Spleen (tissue), 11 donors: ENCODE measurements around the gene TMEFF1. TPM values are rescaled to one million over a fixed set of nuclear protein-coding genes. Genes with fewer than 3 reads are reported as not detected.
A peak's percentile ranks its signal among the peaks of the same experiment; 100 is the strongest.

Source experiments
- DNase-seq: peaks from one replicate; pipeline ENCODE4 v3.0.0-alpha.2; 2020
- H3K27ac ChIP-seq, 8 donors: fragments of 200-600 bp; sonication (generic) in 7 of 8; 1 replicate in 4 of 8; 2 replicates in 4 of 8; pipeline versions ENCODE4 v1.5.0 to v1.8.0; 2016 to 2021; ENCODE audit warnings: inconsistent platforms in 4 of 8, mild to moderate bottlenecking in 4 of 8, moderate library complexity in 1 of 8
- H3K27me3 ChIP-seq, 7 donors: fragments of 200-600 bp; sonication (generic) in 6 of 7; replicated peaks in 1 of 7; 1 replicate in 4 of 7; 2 replicates in 3 of 7; pipeline versions ENCODE4 v1.5.0 to v1.8.0; 2016 to 2021; ENCODE audit warnings: inconsistent platforms in 3 of 7, mild to moderate bottlenecking in 1 of 7
- H3K36me3 ChIP-seq, 6 donors: fragments of 200-600 bp; sonication (generic) in 5 of 6; 1 replicate in 4 of 6; 2 replicates in 2 of 6; pipeline versions ENCODE4 v1.5.0 to v1.8.0; 2016 to 2021; ENCODE audit warnings: inconsistent platforms in 2 of 6
- H3K4me1 ChIP-seq, 6 donors: fragments of 200-600 bp; sonication (generic) in 5 of 6; 1 replicate in 3 of 6; 2 replicates in 3 of 6; pipeline versions ENCODE4 v1.5.0 to v1.8.0; 2016 to 2021; ENCODE audit warnings: inconsistent platforms in 3 of 6
- H3K4me3 ChIP-seq, 8 donors: fragments of 200-600 bp; sonication (generic) in 7 of 8; 1 replicate in 4 of 8; 2 replicates in 4 of 8; pipeline versions ENCODE4 v1.5.0 to v1.8.0; 2016 to 2021; ENCODE audit warnings: inconsistent platforms in 4 of 8, mild to moderate bottlenecking in 4 of 8, moderate library complexity in 2 of 8
- H3K9me3 ChIP-seq, 8 donors: fragments of 200-600 bp; sonication (generic) in 7 of 8; 1 replicate in 4 of 8; 2 replicates in 4 of 8; pipeline versions ENCODE4 v1.5.0 to v1.8.0; 2016 to 2021; ENCODE audit warnings: inconsistent platforms in 4 of 8
- CTCF ChIP-seq, 11 experiments: fragments of 200-600 bp in 7 of 11; fragments of 450-650 bp in 4 of 11; sonication (generic) in 4 of 11; IDR thresholded peaks in 8 of 11; conservative IDR thresholded peaks in 3 of 11; 1 replicate in 7 of 11; 2 replicates in 4 of 11; pipeline versions ENCODE4 v1.4.0 to v1.8.0; 2016 to 2021; ENCODE audit warnings: antibody characterized with exemption in 11 of 11, inconsistent platforms in 4 of 11, mild to moderate bottlenecking in 1 of 11
- POLR2A ChIP-seq, 3 donors: fragments of 450-650 bp; IDR thresholded peaks; one replicate each; pipeline ENCODE4 v1.5.1; 2017; ENCODE audit warnings: antibody characterized with exemption in 3 of 3, mild to moderate bottlenecking in 1 of 3
- POLR2AphosphoS5 ChIP-seq, 3 donors: sonication (generic); formaldehyde crosslinking; IDR thresholded peaks; one replicate each; pipeline ENCODE4 v1.5.1; 2017; ENCODE audit warnings: antibody characterized with exemption in 3 of 3
- WGBS, 5 donors: extraction: QIAGEN DNeasy Blood & Tissue Kit in 3 of 5; methylation state at CpG; one replicate each; pipeline versions ENCODE4 v1.1.5 to v1.1.7; 2013 to 2018; 5-methylcytosine and 5-hydroxymethylcytosine counted together
- intact Hi-C: fragments of 100-400 bp; cut with DNase I; formaldehyde crosslinking; loops from one replicate; pipeline ENCODE4 v1.15.0; 2023; ENCODE audit warnings: low total_unique reads
- polyA plus RNA-seq, 3 donors: library from polyadenylated mRNA; stranded (reverse); fragments of 200-250 nt; gene quantifications; one replicate each; pipeline ENCODE4 v1.2.1, GENCODE V29; 2013
- total RNA-seq, 7 donors: library from RNA; depleted of rRNA in 3 of 7; stranded (reverse); fragments of >200 nt in 3 of 7; fragmentation: NEBNext Ultra II Directional in 4 of 7; extraction: Animal tissue kit (Norgen Biotek cat#: 25700) in 4 of 7; gene quantifications; one replicate each; pipeline versions ENCODE4 v1.1.0 to v1.2.1, GENCODE V29; 2016 to 2021
- donor health status: healthy with polysubstance abuse.
- donor health status: DM: no; HTN: no; CAD: no; lungs with moderate emphysema.
- donor health status: DM: no; HTN: no; CAD: no.
- donor health status: Bipolar disorder and iron deficiency.
- donor health status: healthy.
- donor health status: DM: no; HTN: no; CAD: no.
- donor health status: DM: yes; HTN: yes; CAD: no.

The TMEFF1 gene
- total and polyA plus RNA-seq, 10 donors, result 0.03 to 0.13 (median 0.05) TPM; not detected in 7

GRCh38 chr9:100591139-100591538 lies 118.2 kb downstream of the TMEFF1 start:
- Histone ChIP-seq H3K27me3 (no peaks in the 10 kb centered on the region), H3K36me3 (no peaks in the 10 kb centered on the region), H3K4me3 (no peak overlapping the region), H3K27ac (no peak overlapping the region), H3K4me1 (peaks cover 0 to 4% (median 1%) of the 10 kb centered on the region in 6 donors), H3K9me3 (no peaks in the 10 kb centered on the region)
- intact Hi-C loops, result no loop called here
- 88 to 96% (median 91%) methylated on average over 6 of the region's 6 CpGs for WGBS, 5 donors
- TF ChIP-seq POLR2AphosphoS5 (IDR thresholded peaks at IDR 0.05) (no peak), CTCF (IDR thresholded peaks at IDR 0.05 in 8 of 11, conservative IDR thresholded peaks at IDR 0.05 in 3 of 11) (no peak), POLR2A (IDR thresholded peaks at IDR 0.05) (no peak)
- no peak for DNase-seq

- no peaks in the 10 kb centered on the region for H3K27me3 ChIP-seq
- H3K36me3 ChIP-seq, result no peaks in the 10 kb centered on the region
- WGBS, 5 donors, result 79 to 90% (median 86%) methylated on average over 5 of the region's 5 CpGs
- DNase-seq, result no peak
- H3K4me3 ChIP-seq, result no peak overlapping the region
- H3K27ac ChIP-seq, result no peak overlapping the region
- intact Hi-C loops, result no loop called here
- H3K9me3 ChIP-seq, result no peaks in the 10 kb centered on the region
- no peak for TF ChIP-seq POLR2AphosphoS5 (IDR thresholded peaks at IDR 0.05)
- TF ChIP-seq POLR2A (IDR thresholded peaks at IDR 0.05), result no peak
- no peak for TF ChIP-seq CTCF (IDR thresholded peaks at IDR 0.05 in 8 of 11, conservative IDR thresholded peaks at IDR 0.05 in 3 of 11)
- peaks cover 0 to 4% (median 1%) of the 10 kb centered on the region in 6 donors for H3K4me1 ChIP-seq
Observed at GRCh38 chr9:100591639-100592412, 118.9 kb downstream of the TMEFF1 start.

- WGBS, 5 donors, result 26 to 43% (median 36%) methylated on average over 3 of the region's 3 CpGs
- H3K27ac ChIP-seq, result no peak overlapping the region
- H3K4me1 ChIP-seq, result peaks cover 0 to 20% (median 13%) of the 10 kb centered on the region in 6 donors
- TF ChIP-seq CTCF (IDR thresholded peaks at IDR 0.05 in 8 of 11, conservative IDR thresholded peaks at IDR 0.05 in 3 of 11) (peak; percentile 41 to 83 (median 76)), POLR2AphosphoS5 (IDR thresholded peaks at IDR 0.05) (no peak)
- H3K9me3 ChIP-seq, result no peaks in the 10 kb centered on the region
- H3K4me3 ChIP-seq, result no peak overlapping the region
- intact Hi-C loops, result no loop called here
- no peaks in the 10 kb centered on the region for H3K27me3 ChIP-seq
- no peak for DNase-seq
- no peaks in the 10 kb centered on the region for H3K36me3 ChIP-seq
Observed at GRCh38 chr9:100595391-100596199, 122.6 kb downstream of the TMEFF1 start.

- no peak for DNase-seq
- H3K27me3 ChIP-seq, result no peaks in the 10 kb centered on the region
- H3K9me3 ChIP-seq, result no peaks in the 10 kb centered on the region
- intact Hi-C loops, result no loop called here
- peaks cover 0 to 20% (median 13%) of the 10 kb centered on the region in 6 donors for H3K4me1 ChIP-seq
- WGBS, 5 donors, result 51 to 60% (median 57%) methylated on average over 6 of the region's 6 CpGs
- no peak overlapping the region for H3K27ac ChIP-seq
- H3K36me3 ChIP-seq, result no peaks in the 10 kb centered on the region
- no peak overlapping the region for H3K4me3 ChIP-seq
- TF ChIP-seq CTCF (IDR thresholded peaks at IDR 0.05 in 8 of 11, conservative IDR thresholded peaks at IDR 0.05 in 3 of 11), result no peak
- no peak for TF ChIP-seq POLR2AphosphoS5 (IDR thresholded peaks at IDR 0.05)
- TF ChIP-seq POLR2A (IDR thresholded peaks at IDR 0.05), result no peak
Observed at GRCh38 chr9:100597236-100597635, 124.3 kb downstream of the TMEFF1 start.
